Upper lobe of left lung (tissue), 6 donors: ENCODE data around the gene ULK4. TPM values are rescaled to one million over a fixed set of nuclear protein-coding genes. Genes with fewer than 3 reads are reported as not detected.

Source experiments
- ATAC-seq, 2 donors: fragments of 200-7000 bp; cut with Tn5 transposase; one replicate each; pipeline ENCODE4 v1.9.1; 2022; ENCODE audit warnings: mild to moderate bottlenecking in 2 of 2, moderate library complexity in 2 of 2; ENCODE audit not compliant: low FRiP score in 2 of 2
- DNase-seq, 2 donors: peaks; one replicate each; pipeline ENCODE4 v3.0.0-alpha.2; 2019 to 2020
- H3K27ac ChIP-seq, 4 donors: fragments of 200-600 bp; sonication (generic); one replicate each; pipeline ENCODE4 v1.5.1; 2016 to 2019
- H3K27me3 ChIP-seq, 4 donors: fragments of 200-600 bp; sonication (generic); one replicate each; pipeline ENCODE4 v1.5.1; 2017 to 2019
- H3K36me3 ChIP-seq, 4 donors: fragments of 200-600 bp; sonication (generic); one replicate each; pipeline ENCODE4 v1.5.1; 2016 to 2019
- H3K4me1 ChIP-seq, 4 donors: fragments of 200-600 bp; sonication (generic); one replicate each; pipeline ENCODE4 v1.5.1; 2018 to 2019
- H3K4me3 ChIP-seq, 4 donors: fragments of 200-600 bp; sonication (generic); one replicate each; pipeline ENCODE4 v1.5.1; 2017 to 2019; ENCODE audit warnings: mild to moderate bottlenecking in 2 of 4, moderate library complexity in 1 of 4
- H3K9me3 ChIP-seq, 4 donors: fragments of 200-600 bp; sonication (generic); one replicate each; pipeline ENCODE4 v1.5.1; 2018 to 2019
- EP300 ChIP-seq, 4 donors: sonication (generic); formaldehyde crosslinking; IDR thresholded peaks; one replicate each; pipeline ENCODE4 v1.5.1; 2017; ENCODE audit warnings: antibody characterized with exemption in 4 of 4, control low read depth in 2 of 4
- POLR2A ChIP-seq, 4 donors: fragments of 450-650 bp; IDR thresholded peaks; one replicate each; pipeline ENCODE4 v1.5.1; 2016 to 2017; ENCODE audit warnings: antibody characterized with exemption in 4 of 4, mild to moderate bottlenecking in 2 of 4
- POLR2AphosphoS5 ChIP-seq, 2 donors: sonication (generic); formaldehyde crosslinking; IDR thresholded peaks; one replicate each; pipeline ENCODE4 v1.5.1; 2017; ENCODE audit warnings: antibody characterized with exemption in 2 of 2
- WGBS, 2 donors: methylation state at CpG; one replicate each; pipeline ENCODE4 v1.1.5; 2017 to 2018; 5-methylcytosine and 5-hydroxymethylcytosine counted together
- total RNA-seq, 6 donors: library from RNA; depleted of rRNA in 4 of 6; stranded (reverse); fragments of >200 nt in 4 of 6; gene quantifications; one replicate each; pipeline versions ENCODE4 v1.1.0 to v1.2.1, GENCODE V29; 2016 to 2021
- TF ChIP-seq, protein P1 (sequence below), 6 experiments: fragments of 450-650 bp in 4 of 6; fragments of 200-600 bp in 2 of 6; sonication (generic) in 2 of 6; IDR thresholded peaks; one replicate each; pipeline ENCODE4 v1.5.1; 2016 to 2019; ENCODE audit warnings: antibody characterized with exemption in 6 of 6
- donor health status: DM: no; HTN: no; CAD: no; lungs with moderate emphysema.
- donor health status: DM: no; HTN: yes; CAD: no; lungs with severe emphysema.

ULK4 gene
- total RNA-seq, 6 donors from 2014 or later: 9.4 to 76.5 (median 28.1) TPM

DNA sequence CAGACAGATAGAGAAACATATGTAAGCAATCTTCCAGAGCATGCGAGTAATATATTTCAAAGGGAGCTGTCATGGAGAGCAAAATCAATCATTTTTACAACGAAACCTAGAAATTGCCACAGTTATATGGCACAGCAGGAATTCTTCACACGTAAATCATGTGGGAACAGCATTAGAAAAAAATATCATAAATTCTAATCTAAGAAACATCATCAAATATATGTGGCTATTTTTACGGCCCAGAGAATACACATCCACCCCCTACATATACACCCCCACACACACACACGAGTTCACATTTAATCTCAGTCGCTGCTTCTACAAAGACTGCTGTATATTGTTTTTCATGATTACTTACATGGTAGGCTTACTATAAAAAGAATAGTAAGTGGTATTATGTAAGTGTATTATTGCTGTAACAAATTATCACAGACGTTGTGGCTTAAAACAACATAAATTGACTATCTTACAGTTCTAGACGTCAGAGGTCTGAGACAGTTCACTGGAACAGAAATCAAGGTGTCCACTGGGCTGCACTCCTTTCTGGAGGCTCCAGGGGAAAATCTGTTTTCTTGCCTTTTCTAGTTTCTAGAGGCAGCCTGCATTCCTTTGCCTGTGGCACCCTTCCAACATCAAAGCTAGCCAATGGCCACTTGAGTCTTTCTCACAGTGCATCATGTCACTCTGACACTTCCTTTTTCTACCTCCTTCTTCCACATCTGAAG, 363.3 kb downstream of the ULK4 start:
- Histone ChIP-seq H3K27ac (no peak overlapping the region), H3K9me3 (no peaks in the 10 kb centered on the region), H3K27me3 (no peaks in the 10 kb centered on the region), H3K4me1 (no peaks in the 10 kb centered on the region), H3K36me3 (no peaks in the 10 kb centered on the region), H3K4me3 (no peak overlapping the region)
- ATAC-seq: no peak
- 83 to 90% methylated on average over 8 of the region's 8 CpGs for WGBS, 2 donors
- no peak for DNase-seq
- TF ChIP-seq POLR2A (IDR thresholded peaks at IDR 0.05) (no peak), EP300 (IDR thresholded peaks at IDR 0.05) (no peak), POLR2AphosphoS5 (IDR thresholded peaks at IDR 0.05) (no peak)
- TF ChIP-seq, protein P1, sequence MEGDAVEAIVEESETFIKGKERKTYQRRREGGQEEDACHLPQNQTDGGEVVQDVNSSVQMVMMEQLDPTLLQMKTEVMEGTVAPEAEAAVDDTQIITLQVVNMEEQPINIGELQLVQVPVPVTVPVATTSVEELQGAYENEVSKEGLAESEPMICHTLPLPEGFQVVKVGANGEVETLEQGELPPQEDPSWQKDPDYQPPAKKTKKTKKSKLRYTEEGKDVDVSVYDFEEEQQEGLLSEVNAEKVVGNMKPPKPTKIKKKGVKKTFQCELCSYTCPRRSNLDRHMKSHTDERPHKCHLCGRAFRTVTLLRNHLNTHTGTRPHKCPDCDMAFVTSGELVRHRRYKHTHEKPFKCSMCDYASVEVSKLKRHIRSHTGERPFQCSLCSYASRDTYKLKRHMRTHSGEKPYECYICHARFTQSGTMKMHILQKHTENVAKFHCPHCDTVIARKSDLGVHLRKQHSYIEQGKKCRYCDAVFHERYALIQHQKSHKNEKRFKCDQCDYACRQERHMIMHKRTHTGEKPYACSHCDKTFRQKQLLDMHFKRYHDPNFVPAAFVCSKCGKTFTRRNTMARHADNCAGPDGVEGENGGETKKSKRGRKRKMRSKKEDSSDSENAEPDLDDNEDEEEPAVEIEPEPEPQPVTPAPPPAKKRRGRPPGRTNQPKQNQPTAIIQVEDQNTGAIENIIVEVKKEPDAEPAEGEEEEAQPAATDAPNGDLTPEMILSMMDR (IDR thresholded peaks at IDR 0.05): no peak

DNA sequence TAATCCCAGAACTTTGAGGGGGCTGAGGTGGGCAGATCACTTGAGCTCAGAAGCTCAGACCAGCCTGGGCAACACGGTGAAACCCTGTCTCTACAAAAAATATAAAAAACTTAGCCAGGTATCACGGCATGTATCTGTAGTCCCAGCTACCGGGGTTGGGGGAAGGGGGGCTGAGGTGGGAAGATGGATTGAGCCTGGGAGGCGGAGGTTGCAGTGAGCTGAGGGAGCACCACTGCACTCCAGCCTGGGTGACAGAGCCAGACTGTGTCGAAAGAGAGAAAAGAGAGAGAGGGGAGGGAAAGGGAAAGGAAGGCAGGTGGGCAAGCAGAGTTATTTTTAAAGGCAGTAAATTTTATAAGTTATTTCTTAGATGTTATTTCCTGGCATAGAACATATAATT, 368.1 kb downstream of the ULK4 start:
- no peak overlapping the region for H3K27ac ChIP-seq
- H3K9me3 ChIP-seq: no peaks in the 10 kb centered on the region
- DNase-seq (no peak), ATAC-seq (no peak)
- H3K27me3 ChIP-seq: no peaks in the 10 kb centered on the region
- no peaks in the 10 kb centered on the region for H3K36me3 ChIP-seq
- H3K4me1 ChIP-seq: no peaks in the 10 kb centered on the region
- TF ChIP-seq EP300 (IDR thresholded peaks at IDR 0.05) (no peak), POLR2AphosphoS5 (IDR thresholded peaks at IDR 0.05) (no peak), POLR2A (IDR thresholded peaks at IDR 0.05) (no peak)
- TF ChIP-seq, protein P1 (IDR thresholded peaks at IDR 0.05): no peak
- WGBS, 2 donors: 78 to 80% methylated on average over 5 of the region's 5 CpGs
- no peak overlapping the region for H3K4me3 ChIP-seq

DNA sequence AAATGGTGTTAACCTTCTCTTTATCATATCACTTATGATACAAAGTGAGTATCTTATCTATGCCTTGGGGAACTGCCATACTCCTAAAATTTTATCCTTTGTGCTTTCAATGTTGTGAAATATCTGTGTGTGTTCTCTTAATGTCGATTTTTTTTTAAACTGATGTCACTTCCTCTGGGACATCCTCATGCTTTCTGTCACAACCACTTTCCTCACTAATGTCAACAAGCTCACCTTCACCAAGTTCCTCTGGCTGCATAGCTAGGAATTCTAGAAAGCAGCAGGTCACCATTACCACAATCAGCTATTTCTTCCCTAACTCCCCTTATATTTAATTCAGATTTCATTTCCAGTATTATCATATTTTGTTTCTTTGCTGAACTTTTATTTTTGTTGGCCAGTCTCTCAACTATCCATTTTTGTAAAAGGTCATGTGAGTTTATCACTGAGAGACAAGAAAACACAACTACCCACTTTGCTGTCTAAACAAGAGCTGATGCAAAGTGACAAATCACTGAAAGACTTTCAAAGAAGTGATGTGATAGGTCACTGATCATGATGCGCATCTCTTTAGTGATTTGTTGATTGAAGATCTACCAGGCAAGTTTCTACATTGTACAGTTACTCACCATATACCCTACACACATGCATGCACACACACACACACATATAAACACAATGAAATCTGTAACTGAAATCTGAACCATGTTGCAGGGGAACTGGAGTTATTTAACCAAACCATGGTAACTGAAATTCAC, 369.0 kb downstream of the ULK4 start:
- TF ChIP-seq, protein P1 (IDR thresholded peaks at IDR 0.05): no peak
- TF ChIP-seq EP300 (IDR thresholded peaks at IDR 0.05) (no peak), POLR2A (IDR thresholded peaks at IDR 0.05) (no peak), POLR2AphosphoS5 (IDR thresholded peaks at IDR 0.05) (no peak)
- 58 to 61% methylated on average over 2 of the region's 2 CpGs for WGBS, 2 donors
- Histone ChIP-seq H3K27ac (no peak overlapping the region), H3K36me3 (no peaks in the 10 kb centered on the region), H3K27me3 (no peaks in the 10 kb centered on the region), H3K4me1 (no peaks in the 10 kb centered on the region), H3K9me3 (no peaks in the 10 kb centered on the region), H3K4me3 (no peak overlapping the region)
- DNase-seq (no peak), ATAC-seq (no peak)

DNA sequence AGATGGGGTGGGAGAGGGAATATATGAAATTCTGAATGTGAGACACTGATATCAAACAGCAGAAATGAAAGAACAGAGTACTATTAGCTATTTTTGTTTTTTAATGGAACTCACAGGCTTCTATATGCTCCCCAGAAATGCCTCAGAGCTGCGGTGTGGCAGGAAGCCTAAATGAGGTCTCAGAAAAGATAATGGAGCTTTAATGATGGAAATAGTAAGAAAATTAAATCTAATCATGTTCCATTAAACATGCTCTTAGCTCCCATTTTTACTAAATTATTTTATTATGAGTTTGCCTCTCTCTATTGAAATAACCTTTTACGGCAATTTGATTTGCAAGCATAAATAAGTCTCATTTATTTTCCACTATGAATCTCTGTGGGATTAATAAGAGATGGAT, 378.9 kb downstream of the ULK4 start:
- no peaks in the 10 kb centered on the region for H3K9me3 ChIP-seq
- TF ChIP-seq POLR2AphosphoS5 (IDR thresholded peaks at IDR 0.05) (no peak), EP300 (IDR thresholded peaks at IDR 0.05) (no peak), POLR2A (IDR thresholded peaks at IDR 0.05) (no peak)
- TF ChIP-seq, protein P1 (IDR thresholded peaks at IDR 0.05): no peak
- H3K4me1 ChIP-seq: no peaks in the 10 kb centered on the region
- H3K27me3 ChIP-seq: no peaks in the 10 kb centered on the region
- no peaks in the 10 kb centered on the region for H3K36me3 ChIP-seq
- DNase-seq (no peak), ATAC-seq (no peak)
- no peak overlapping the region for H3K27ac ChIP-seq
- H3K4me3 ChIP-seq: no peak overlapping the region
- WGBS, 2 donors: 96% methylated on average over 2 of the region's 2 CpGs
